Thyroid gland (tissue), 4 donors: ENCODE results near the gene OR12D3. TPM values are rescaled to one million over a fixed set of nuclear protein-coding genes. Genes with fewer than 3 reads are reported as not detected.
"Not testable (repeated sequence)": the region's sequence is repeated elsewhere in the genome, so short reads cannot be mapped to it uniquely, and the experiment has no call there.

Source experiments
- DNase-seq, 2 donors: peaks; one replicate each; pipeline ENCODE4 v3.0.0-alpha.2; 2019
- H3K27ac ChIP-seq, 3 donors: fragments of 200-600 bp; sonication (generic); 1 replicate in 2 of 3; 2 replicates in 1 of 3; pipeline ENCODE4 v1.5.1; 2016 to 2019; ENCODE audit warnings: mild to moderate bottlenecking in 1 of 3, moderate library complexity in 1 of 3
- H3K27me3 ChIP-seq: fragments of 200-600 bp; sonication (generic); one replicate; pipeline ENCODE4 v1.5.1; 2019
- H3K36me3 ChIP-seq, 2 donors: fragments of 200-600 bp; sonication (generic); one replicate each; pipeline ENCODE4 v1.5.1; 2016 to 2019
- H3K4me1 ChIP-seq, 2 donors: fragments of 200-600 bp; sonication (generic); one replicate each; pipeline ENCODE4 v1.5.1; 2017 to 2019
- H3K4me3 ChIP-seq, 3 donors: fragments of 200-600 bp; sonication (generic); replicated peaks in 1 of 3; 1 replicate in 2 of 3; 2 replicates in 1 of 3; pipeline ENCODE4 v1.5.1; 2016; ENCODE audit warnings: mild to moderate bottlenecking in 1 of 3
- H3K9me3 ChIP-seq: fragments of 200-600 bp; sonication (generic); one replicate; pipeline ENCODE4 v1.5.1; 2017
- POLR2A ChIP-seq, 2 donors: fragments of 450-650 bp; IDR thresholded peaks; one replicate each; pipeline ENCODE4 v1.6.1; 2017; ENCODE audit warnings: antibody characterized with exemption in 2 of 2, mild to moderate bottlenecking in 2 of 2, moderate library complexity in 1 of 2
- WGBS, 2 donors: methylation state at CpG; one replicate each; pipeline ENCODE4 v1.1.5; 2017; 5-methylcytosine and 5-hydroxymethylcytosine counted together
- intact Hi-C: fragments of 100-400 bp; cut with DNase I; formaldehyde crosslinking; loops from one replicate; pipeline ENCODE4 v1.15.1; 2023
- total RNA-seq, 4 donors: library from RNA; depleted of rRNA; stranded (reverse); fragments of >200 nt; gene quantifications; one replicate each; pipeline ENCODE4 v1.2.3, GENCODE V29; 2016
- TF ChIP-seq, protein P1 (sequence below), 6 experiments: fragments of 200-600 bp in 3 of 6; fragments of 450-650 bp in 3 of 6; sonication (generic) in 3 of 6; IDR thresholded peaks; one replicate each; pipeline ENCODE4 v1.5.1; 2016 to 2019; ENCODE audit warnings: antibody characterized with exemption in 6 of 6, mild to moderate bottlenecking in 2 of 6, inconsistent platforms in 1 of 6, moderate library complexity in 1 of 6

OR12D3 gene
- total RNA-seq, 4 donors from 2014 or later: not detected

DNA sequence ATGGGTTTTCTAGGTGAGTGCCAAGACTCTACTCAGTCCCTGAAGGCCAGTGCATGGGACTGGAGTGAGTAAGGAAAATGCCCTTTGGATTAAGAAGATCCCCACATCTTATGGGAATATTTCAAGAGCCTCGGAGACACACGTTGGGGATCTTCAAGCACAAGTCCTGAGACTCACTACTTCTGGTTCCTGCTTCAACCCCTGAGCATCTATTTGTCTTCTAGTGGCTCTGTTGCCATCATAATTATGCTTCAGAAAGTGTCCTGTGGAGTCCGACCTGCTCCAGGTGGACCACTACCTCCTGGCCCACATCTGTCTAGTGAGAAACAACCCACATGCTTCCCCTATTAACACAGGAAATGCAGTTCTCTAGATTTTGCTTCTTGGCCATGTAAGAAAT is 6.3 kb downstream of the OR12D3 start, which contains the start of gene OR5V1:
TSS of gene OR5V1 (minus strand) at position 101 of the 400 bp plus-strand sequence. CDS start 12,670 bp downstream, outside the sequence.
- Histone ChIP-seq H3K9me3 (no peaks in the 10 kb centered on the region), H3K36me3 (no peaks in the 10 kb centered on the region), H3K4me3 (no peak within 1 kb of the TSS), H3K27me3 (no peaks in the 10 kb centered on the region), H3K27ac (no peak within 1 kb of the TSS), H3K4me1 (no peaks in the 10 kb centered on the region)
- intact Hi-C loops: no loop called here
- 76 to 87% methylated on average over 3 of the region's 3 CpGs for WGBS, 2 donors
- TF ChIP-seq, protein P1, sequence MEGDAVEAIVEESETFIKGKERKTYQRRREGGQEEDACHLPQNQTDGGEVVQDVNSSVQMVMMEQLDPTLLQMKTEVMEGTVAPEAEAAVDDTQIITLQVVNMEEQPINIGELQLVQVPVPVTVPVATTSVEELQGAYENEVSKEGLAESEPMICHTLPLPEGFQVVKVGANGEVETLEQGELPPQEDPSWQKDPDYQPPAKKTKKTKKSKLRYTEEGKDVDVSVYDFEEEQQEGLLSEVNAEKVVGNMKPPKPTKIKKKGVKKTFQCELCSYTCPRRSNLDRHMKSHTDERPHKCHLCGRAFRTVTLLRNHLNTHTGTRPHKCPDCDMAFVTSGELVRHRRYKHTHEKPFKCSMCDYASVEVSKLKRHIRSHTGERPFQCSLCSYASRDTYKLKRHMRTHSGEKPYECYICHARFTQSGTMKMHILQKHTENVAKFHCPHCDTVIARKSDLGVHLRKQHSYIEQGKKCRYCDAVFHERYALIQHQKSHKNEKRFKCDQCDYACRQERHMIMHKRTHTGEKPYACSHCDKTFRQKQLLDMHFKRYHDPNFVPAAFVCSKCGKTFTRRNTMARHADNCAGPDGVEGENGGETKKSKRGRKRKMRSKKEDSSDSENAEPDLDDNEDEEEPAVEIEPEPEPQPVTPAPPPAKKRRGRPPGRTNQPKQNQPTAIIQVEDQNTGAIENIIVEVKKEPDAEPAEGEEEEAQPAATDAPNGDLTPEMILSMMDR (IDR thresholded peaks at IDR 0.05): no peak
- no peak for TF ChIP-seq POLR2A (IDR thresholded peaks at IDR 0.05)
- DNase-seq: no peak

DNA sequence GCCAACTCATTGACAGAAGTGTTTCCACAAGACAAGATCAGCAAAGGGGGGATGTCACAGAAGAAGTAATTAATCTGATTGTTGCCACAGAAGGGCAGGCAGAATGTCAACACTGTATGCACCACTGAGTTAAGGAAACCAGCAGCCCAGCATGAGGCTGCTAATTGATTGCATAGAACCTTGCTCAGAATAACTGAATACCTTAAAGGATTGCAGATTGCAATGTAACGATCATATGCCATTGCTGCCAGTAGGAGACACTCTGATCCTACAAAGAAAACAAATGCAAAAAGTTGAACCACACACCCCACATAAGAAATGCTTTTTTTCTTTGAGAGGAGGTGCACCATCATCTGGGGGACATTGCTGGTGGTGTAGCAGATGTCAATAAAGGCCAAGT is 19.5 kb downstream of the OR12D3 start:
- no peak overlapping the region for H3K4me3 ChIP-seq
- 42 to 55% methylated on average over 1 of the region's 1 CpG for WGBS, 2 donors
- H3K27me3 ChIP-seq: no peaks in the 10 kb centered on the region
- intact Hi-C loops: no loop called here
- no peaks in the 10 kb centered on the region for H3K36me3 ChIP-seq
- no peaks in the 10 kb centered on the region for H3K9me3 ChIP-seq
- no peaks in the 10 kb centered on the region for H3K4me1 ChIP-seq
- H3K27ac ChIP-seq: no peak overlapping the region
- no peak for TF ChIP-seq POLR2A (IDR thresholded peaks at IDR 0.05)
- TF ChIP-seq, protein P1 (IDR thresholded peaks at IDR 0.05): no peak
- no peak for DNase-seq

DNA sequence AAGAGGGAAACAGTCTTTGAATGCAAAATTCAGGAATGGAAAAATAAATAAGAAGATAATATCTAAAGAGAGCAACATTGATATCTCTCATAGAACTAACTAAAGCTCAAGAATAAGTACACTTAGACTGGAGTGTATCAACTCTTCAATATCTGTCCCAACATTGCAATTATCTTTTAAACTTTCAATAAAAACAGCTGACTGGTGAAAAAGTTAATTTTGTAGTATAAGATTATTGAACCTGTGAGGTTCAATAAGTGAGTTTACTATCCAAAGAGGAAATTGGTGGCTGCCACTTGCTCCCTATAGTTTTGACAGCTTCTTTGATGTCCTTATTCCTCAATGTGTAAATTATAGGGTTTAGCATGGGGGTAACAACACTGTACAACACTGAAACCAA is 20.1 kb downstream of the OR12D3 start:
- intact Hi-C loops: no loop called here
- DNase-seq: no peak
- Histone ChIP-seq H3K27ac (no peak overlapping the region), H3K27me3 (no peaks in the 10 kb centered on the region), H3K4me3 (no peak overlapping the region), H3K36me3 (no peaks in the 10 kb centered on the region), H3K4me1 (no peaks in the 10 kb centered on the region), H3K9me3 (no peaks in the 10 kb centered on the region)
- TF ChIP-seq, protein P1 (IDR thresholded peaks at IDR 0.05): no peak
- TF ChIP-seq POLR2A (IDR thresholded peaks at IDR 0.05): no peak

DNA sequence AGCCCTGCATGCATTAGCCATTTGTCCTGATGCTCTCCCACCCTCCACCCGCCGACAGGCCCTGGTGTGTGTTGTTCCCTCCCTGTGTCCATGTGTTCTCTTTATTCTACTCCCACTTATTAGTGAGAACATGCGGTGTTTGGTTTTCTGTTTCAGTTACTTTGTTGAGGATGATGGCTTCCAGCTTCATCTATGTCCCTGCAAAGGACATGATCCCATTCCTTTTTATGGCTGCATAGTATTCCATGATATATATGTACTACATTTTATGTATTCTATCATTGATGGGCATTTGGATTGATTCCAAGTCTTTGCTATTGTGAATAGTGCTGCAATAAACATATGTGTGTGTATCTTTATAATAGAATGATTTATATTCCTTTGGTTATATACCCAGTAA is 25.7 kb downstream of the OR12D3 start:
- H3K27me3 ChIP-seq, H3K36me3 ChIP-seq, H3K4me3 ChIP-seq, H3K9me3 ChIP-seq, H3K4me1 ChIP-seq, intact Hi-C loops, H3K27ac ChIP-seq, DNase-seq: not testable (repeated sequence)
- WGBS, 2 donors: 92 to 95% methylated on average over 3 of the region's 3 CpGs

DNA sequence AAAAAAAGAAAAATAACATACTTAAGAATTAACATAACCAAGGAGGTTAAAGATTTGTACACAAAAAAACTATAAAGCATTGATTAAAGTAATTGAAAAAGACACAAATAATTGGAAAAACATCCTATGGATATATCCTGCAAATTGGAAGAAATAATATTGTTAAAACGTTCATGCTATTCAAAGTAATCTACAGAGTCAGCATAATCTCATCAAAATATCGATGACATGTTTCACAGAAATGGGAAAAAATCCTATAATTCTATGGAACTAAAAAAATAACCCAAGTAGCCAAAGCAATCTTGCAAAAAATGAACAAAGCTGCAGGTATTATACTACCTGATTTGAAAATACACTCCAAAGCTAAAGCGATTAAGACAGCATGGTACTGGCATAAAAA is 29.7 kb downstream of the OR12D3 start:
- Histone ChIP-seq H3K9me3 (no peaks in the 10 kb centered on the region), H3K4me3 (no peak overlapping the region), H3K27ac (no peak overlapping the region), H3K27me3 (no peaks in the 10 kb centered on the region), H3K4me1 (no peaks in the 10 kb centered on the region), H3K36me3 (no peaks in the 10 kb centered on the region)
- intact Hi-C loops: no loop called here
- DNase-seq: no peak
- TF ChIP-seq POLR2A (IDR thresholded peaks at IDR 0.05): no peak
- TF ChIP-seq, protein P1 (IDR thresholded peaks at IDR 0.05): no peak
- WGBS, 2 donors: 78 to 81% methylated on average over 3 of the region's 3 CpGs

DNA sequence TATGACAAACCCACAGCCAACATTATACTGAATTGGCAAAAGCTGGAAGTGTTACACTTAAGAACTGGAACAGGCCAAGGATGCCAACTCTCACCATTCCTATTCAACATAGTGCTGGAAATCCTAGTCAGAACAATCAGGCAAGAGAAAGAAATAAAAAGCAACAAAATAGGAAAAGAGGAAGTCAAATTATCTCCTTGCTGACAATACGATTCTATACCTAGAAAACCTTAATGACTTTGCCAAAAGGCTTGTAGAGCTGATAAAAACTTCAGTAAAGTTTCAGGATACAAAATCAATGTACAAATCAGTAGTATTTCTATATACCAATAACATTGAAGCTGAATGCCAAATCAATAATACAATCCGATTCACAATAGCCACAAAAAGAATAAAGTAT is 38.8 kb downstream of the OR12D3 start:
- no peak for TF ChIP-seq POLR2A (IDR thresholded peaks at IDR 0.05)
- TF ChIP-seq, protein P1 (IDR thresholded peaks at IDR 0.05): no peak
- H3K4me3 ChIP-seq: no peak overlapping the region
- 80 to 82% methylated on average over 2 of the region's 2 CpGs for WGBS, 2 donors
- H3K27me3 ChIP-seq: no peaks in the 10 kb centered on the region
- H3K4me1 ChIP-seq: no peaks in the 10 kb centered on the region
- no peak overlapping the region for H3K27ac ChIP-seq
- DNase-seq: no peak
- H3K36me3 ChIP-seq: no peaks in the 10 kb centered on the region
- H3K9me3 ChIP-seq: no peaks in the 10 kb centered on the region
- intact Hi-C loops: no loop called here
